ENCODE data around the gene WDR6.

GRCh38 chr3:49023775-49024174 lies 16.6 kb downstream of the WDR6 start:
- TF ChIP-seq CTCF (IDR thresholded peaks at IDR 0.05; ENCODE audit: low read depth, low read length) (no peak), EZH2phosphoT487 (IDR thresholded peaks at IDR 0.05; ENCODE audit: low read depth) (no peak)
